Lower lobe of right lung (tissue), 2 donors: ENCODE data around the gene SPPL3. TPM values are rescaled to one million over a fixed set of nuclear protein-coding genes. Genes with fewer than 3 reads are reported as not detected.

ENCODE experiments used
- ATAC-seq, 2 donors: fragments of 200-7000 bp; cut with Tn5 transposase; one replicate each; pipeline ENCODE4 v1.9.1; 2020 to 2022; ENCODE audit warnings: mild to moderate bottlenecking in 2 of 2, moderate library complexity in 2 of 2
- DNase-seq: peaks from one replicate; pipeline ENCODE4 v3.0.0-alpha.2; 2020
- H3K27ac ChIP-seq: fragments of 200-600 bp; one replicate; pipeline ENCODE4 v1.8.0; 2022
- H3K27me3 ChIP-seq: fragments of 200-600 bp; one replicate; pipeline ENCODE4 v1.8.0; 2022; ENCODE audit warnings: low read depth
- H3K36me3 ChIP-seq: fragments of 200-600 bp; one replicate; pipeline ENCODE4 v1.8.0; 2022; ENCODE audit warnings: mild to moderate bottlenecking
- H3K4me1 ChIP-seq: fragments of 200-600 bp; one replicate; pipeline ENCODE4 v1.8.0; 2022
- H3K4me3 ChIP-seq: fragments of 200-600 bp; one replicate; pipeline ENCODE4 v1.8.0; 2022; ENCODE audit warnings: mild to moderate bottlenecking
- H3K9me3 ChIP-seq: fragments of 200-600 bp; one replicate; pipeline ENCODE4 v1.8.0; 2022
- CTCF ChIP-seq: fragments of 200-600 bp; IDR thresholded peaks from one replicate; pipeline ENCODE4 v1.8.0; 2022; ENCODE audit warnings: antibody characterized with exemption, mild to moderate bottlenecking
- intact Hi-C: fragments of 100-400 bp; cut with DNase I; formaldehyde crosslinking; loops from one replicate; pipeline ENCODE4 v1.11.0; 2022
- total RNA-seq: library from RNA; stranded (reverse); fragmentation: NEBNext Ultra II Directional; extraction: Animal tissue kit (Norgen Biotek cat#: 25700); gene quantifications from one replicate; pipeline ENCODE4 v1.2.1, GENCODE V29; 2021
- donor health status: DM: no; HTN: yes; CAD: no; lungs with severe emphysema.

SPPL3 gene
- total RNA-seq, 1 donor from 2014 or later = 44.0 TPM

GRCh38 chr12:120938496-120938895 is 34.3 kb upstream of the SPPL3 start:
- intact Hi-C loops = no loop called here
- Histone ChIP-seq H3K4me3 (no peak overlapping the region), H3K27ac (no peak overlapping the region), H3K36me3 (no peaks in the 10 kb centered on the region), H3K4me1 (peaks cover 6% of the 10 kb centered on the region), H3K27me3 (no peaks in the 10 kb centered on the region), H3K9me3 (no peaks in the 10 kb centered on the region)
- ATAC-seq = no peak
- DNase-seq = no peak
- no peak for TF ChIP-seq CTCF

- no peak for DNase-seq
- ATAC-seq = peak; percentile 53 to 64
- TF ChIP-seq CTCF = no peak
- Histone ChIP-seq H3K36me3 (no peaks in the 10 kb centered on the region), H3K4me1 (peaks cover 6% of the 10 kb centered on the region), H3K27ac (no peak overlapping the region), H3K4me3 (no peak overlapping the region), H3K9me3 (no peaks in the 10 kb centered on the region), H3K27me3 (no peaks in the 10 kb centered on the region)
- intact Hi-C loops = no loop called here
These were observed 32.0 kb upstream of the SPPL3 start for GRCh38 chr12:120936197-120936596.

GRCh38 chr12:120933786-120934185 is 29.6 kb upstream of the SPPL3 start:
- Histone ChIP-seq H3K27ac (no peak overlapping the region), H3K36me3 (no peaks in the 10 kb centered on the region), H3K9me3 (no peaks in the 10 kb centered on the region), H3K27me3 (no peaks in the 10 kb centered on the region), H3K4me1 (no peaks in the 10 kb centered on the region), H3K4me3 (no peak overlapping the region)
- no peak for TF ChIP-seq CTCF
- ATAC-seq = no peak
- intact Hi-C loops = no loop called here
- DNase-seq = no peak

GRCh38 chr12:120932956-120933526 is 28.9 kb upstream of the SPPL3 start:
- ATAC-seq = no peak
- TF ChIP-seq CTCF = no peak
- H3K4me3 ChIP-seq = no peak overlapping the region
- H3K27ac ChIP-seq = no peak overlapping the region
- no peaks in the 10 kb centered on the region for H3K4me1 ChIP-seq
- H3K27me3 ChIP-seq = no peaks in the 10 kb centered on the region
- no peaks in the 10 kb centered on the region for H3K36me3 ChIP-seq
- no peak for DNase-seq
- H3K9me3 ChIP-seq = no peaks in the 10 kb centered on the region
- intact Hi-C loops = no loop called here

- Histone ChIP-seq H3K36me3 (no peaks in the 10 kb centered on the region), H3K4me3 (no peak overlapping the region), H3K9me3 (no peaks in the 10 kb centered on the region), H3K27ac (no peak overlapping the region), H3K4me1 (no peaks in the 10 kb centered on the region), H3K27me3 (no peaks in the 10 kb centered on the region)
- ATAC-seq = no peak
- DNase-seq = no peak
- intact Hi-C loops = no loop called here
- no peak for TF ChIP-seq CTCF
These were observed 27.9 kb upstream of the SPPL3 start for GRCh38 chr12:120932058-120932457.

GRCh38 chr12:120930032-120930431 is 25.9 kb upstream of the SPPL3 start:
- H3K27me3 ChIP-seq = no peaks in the 10 kb centered on the region
- no peak overlapping the region for H3K27ac ChIP-seq
- H3K4me3 ChIP-seq = no peak overlapping the region
- TF ChIP-seq CTCF = no peak
- intact Hi-C loops = no loop called here
- no peaks in the 10 kb centered on the region for H3K9me3 ChIP-seq
- DNase-seq (no peak), ATAC-seq (no peak)
- H3K4me1 ChIP-seq = no peaks in the 10 kb centered on the region
- H3K36me3 ChIP-seq = no peaks in the 10 kb centered on the region
